A673 (cell line): Measurements from ENCODE around the gene MYLK.

ENCODE experiments used
- CTCF ChIP-seq: fragments of 300-800, 200-600 bp; sonication (generic); conservative IDR thresholded peaks from 2 replicates; pipeline ENCODE4 v1.5.1; 2017; ENCODE audit warnings: low read depth, mild to moderate bottlenecking, antibody characterized with exemption, low read length, moderate library complexity, mixed read lengths
- EZH2 ChIP-seq: fragments of 200-600 bp; sonication (generic); IDR thresholded peaks from 2 replicates; pipeline ENCODE4 v1.6.1; 2017; ENCODE audit warnings: borderline replicate concordance, low read depth, mild to moderate bottlenecking, mixed read lengths, antibody characterized with exemption, low read length; ENCODE audit not compliant: poor library complexity, severe bottlenecking

GRCh38 chr3:123881771-123882170 lies 2.4 kb downstream of the MYLK start:
- TF ChIP-seq CTCF (no peak), EZH2 (no peak)
